Raji (cell line): ENCODE results near the gene DZIP1L.

Experiments used
- POLR2A ChIP-seq: IDR thresholded peaks from 2 replicates; pipeline ENCODE4 v1.6.1; 2011; ENCODE audit warnings: low read depth, low read length, control low read depth; ENCODE audit not compliant: insufficient read depth

Gene DZIP1L

DNA sequence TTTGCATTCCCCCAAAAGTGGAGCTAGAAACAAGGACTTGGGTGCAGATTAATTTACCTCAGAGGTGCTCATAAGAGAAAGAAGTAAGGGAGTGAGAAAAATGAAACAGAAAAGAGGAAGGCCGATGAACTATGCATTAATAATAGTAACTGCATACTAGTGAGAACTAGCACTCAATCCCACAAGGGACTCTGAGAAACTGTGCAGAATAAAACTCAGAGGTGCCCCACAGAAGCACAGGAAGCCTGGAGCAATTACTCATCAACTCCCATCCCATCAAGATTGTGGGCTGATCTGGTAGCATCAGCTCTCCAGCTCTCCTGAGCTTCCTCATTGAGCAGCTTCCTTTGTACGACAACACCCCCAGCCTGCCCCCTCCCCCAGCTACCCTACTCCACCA lies 54.6 kb downstream of the DZIP1L start:
- no peak for TF ChIP-seq POLR2A

DNA sequence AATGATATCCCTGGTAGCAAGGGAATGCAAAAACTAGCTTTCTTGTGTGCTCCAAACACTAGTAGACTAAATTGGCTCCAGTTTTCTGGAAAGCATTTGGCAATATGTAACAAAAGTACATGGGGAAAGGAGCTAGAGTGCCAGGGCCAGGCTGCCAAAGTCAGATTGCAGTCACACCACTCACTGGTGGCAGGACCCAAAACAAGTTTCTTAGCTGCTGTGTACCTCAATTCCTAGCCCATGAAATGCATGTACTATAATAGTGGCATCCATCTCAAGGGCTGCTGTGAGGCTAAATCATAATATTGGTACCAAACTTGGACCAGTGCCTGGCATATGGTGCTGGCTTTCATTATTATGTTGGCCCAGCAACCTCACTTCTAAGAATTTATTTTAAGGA lies 56.1 kb downstream of the DZIP1L start:
- no peak for TF ChIP-seq POLR2A

DNA sequence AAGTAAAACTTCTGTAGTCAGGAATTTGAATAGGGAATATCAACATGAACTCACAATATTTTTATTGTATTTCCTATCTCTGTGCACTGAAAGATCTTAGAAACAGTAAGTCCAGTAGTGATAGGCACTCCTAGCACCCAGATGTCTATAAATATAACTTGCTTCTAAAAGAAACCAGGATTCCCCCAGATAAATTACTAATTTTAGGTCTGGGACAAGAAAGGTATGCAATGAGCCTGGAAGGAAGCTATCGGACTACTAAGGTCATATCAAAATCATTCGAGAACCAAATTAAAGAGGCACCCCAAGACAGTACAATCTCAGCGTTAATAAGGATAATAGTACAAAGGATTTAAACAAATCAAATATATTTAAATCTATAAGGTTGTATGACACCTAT lies 58.0 kb downstream of the DZIP1L start:
- TF ChIP-seq POLR2A: no peak

DNA sequence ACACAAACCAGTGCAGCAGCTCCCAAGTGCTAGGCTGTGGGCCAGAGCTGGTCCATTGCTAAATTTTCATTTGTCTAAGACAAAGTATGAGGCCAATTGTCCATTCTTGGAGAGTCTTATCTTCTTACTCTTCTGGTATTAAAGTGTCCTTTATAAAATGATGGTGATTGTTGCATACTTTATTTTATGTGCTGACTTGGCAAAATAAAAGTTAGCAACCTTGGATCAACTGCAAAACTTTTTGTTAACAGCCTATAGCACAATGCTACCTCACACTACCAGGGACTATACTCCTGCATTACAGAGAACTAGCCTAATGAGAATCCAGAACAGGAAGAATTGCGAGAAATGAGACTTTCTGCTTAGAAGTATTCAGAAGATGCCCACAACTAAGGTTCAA lies 61.4 kb downstream of the DZIP1L start:
- TF ChIP-seq POLR2A: no peak

DNA sequence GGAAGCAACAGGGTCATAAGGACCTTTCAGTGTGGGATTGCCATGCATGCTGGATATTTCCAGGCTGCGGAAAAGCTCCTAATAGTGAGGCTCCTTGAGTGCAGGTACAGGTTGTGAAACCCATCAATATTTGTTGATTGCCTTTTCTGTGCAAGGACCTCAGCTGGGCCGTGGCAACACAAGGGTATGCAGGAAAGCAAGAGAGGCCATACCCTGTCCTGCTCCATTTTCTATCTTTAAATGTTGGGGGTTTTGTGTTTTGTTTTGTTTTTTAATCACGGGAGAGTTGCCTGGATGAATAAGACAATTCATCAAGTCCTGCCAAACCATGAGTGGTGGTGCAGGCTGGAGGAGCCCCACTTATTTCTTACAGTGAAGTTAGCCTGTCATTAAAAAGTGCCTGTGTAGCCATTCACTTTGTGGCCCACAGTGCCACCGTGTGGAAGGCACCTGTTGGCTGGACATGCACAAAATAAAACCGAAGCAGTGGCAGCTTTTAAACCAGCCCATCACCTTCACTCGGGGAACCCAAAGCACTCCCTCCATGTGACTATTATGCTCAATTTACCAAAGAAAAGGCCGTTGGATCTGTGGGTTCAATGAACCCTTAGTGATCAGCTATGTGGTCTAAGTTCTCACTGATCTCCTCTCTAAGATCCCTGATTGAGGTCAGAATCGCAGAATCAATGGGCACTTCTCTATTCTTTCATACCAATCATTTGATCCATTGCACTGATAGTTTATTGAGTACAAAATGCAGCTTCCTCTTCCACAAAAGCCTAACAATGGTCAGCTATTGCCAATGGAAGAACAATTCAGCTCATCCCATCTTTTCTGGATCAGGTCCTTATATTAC lies 63.2 kb downstream of the DZIP1L start:
- no peak for TF ChIP-seq POLR2A

DNA sequence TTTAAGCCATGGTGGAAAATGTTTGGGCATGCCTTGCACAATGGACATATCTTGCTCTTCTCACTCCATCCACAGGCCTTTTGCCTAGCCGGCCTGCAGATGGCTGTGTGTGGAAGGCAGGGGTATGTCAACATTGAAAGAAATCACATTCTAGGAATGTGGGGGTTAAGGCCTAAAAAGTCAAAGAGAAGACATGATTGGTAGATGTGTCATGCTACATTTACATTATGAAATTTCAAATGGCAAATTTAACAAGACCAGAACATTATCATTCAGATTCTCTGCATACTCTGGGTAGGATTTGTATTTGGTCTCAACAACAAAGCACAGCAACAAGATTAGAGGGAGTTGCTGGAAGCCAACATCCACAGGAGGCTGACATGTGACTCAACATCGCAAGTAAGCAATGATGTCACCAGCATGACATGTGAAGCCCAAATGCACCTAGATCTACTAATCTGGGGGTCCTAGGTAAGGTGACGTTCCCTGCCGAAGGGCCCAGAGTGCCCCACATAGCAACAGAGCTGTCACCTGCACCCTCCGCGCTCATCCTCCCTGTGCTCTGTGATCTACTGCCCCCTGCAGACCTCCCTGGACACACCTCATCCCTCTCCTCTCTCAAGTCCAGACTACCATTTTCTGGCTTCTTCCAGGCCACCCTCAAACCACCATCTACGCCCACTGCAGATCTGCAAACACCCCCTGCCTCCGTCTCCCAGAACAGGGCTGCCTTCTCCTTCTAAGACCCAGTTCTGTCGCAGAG lies 66.1 kb downstream of the DZIP1L start:
- no peak for TF ChIP-seq POLR2A

DNA sequence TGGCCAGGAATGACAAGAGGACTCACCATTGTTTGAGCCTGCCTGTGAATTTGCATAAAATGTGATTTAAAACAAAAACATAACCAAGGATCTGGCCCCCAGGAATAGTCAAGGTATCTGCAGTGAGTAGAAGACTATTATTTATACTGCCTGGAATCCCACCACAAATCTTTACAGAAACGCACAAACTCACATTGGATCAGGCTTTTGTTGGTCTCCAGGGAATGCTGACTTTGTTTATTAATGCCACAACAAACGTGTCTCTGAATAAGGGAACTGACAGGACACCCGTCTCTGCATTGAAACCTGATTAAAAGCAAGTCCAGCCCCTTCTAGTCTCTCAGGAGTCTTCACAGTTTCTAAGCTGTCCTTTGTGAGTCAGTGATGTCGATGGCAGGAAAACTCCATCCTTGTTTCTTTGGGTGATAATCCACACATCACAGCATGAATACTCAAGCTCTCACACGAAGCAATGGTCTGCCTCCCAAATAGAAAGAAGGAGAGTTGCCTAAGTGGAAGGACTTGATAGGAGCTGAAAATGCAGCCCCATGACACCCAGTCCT lies 67.7 kb downstream of the DZIP1L start:
- TF ChIP-seq POLR2A: no peak

DNA sequence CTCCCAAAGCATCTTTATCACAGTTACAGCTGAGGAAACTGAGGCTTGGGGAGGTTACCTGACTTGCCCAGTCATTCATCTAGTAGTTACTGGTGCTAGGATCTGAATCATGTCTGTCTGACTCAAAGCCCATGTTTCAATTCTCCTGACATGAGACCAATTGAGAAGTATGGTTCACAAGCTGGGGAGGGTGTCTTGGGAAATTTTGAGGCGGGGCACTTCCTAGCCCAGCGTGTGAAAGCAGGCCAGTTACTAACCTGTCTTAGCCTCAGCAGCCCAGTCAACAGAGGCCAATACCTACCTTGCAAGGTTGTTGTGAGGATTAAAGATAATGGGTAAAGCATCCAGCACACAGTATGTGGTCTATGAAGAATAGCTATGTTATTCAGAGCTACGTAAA lies 68.5 kb downstream of the DZIP1L start:
- no peak for TF ChIP-seq POLR2A

DNA sequence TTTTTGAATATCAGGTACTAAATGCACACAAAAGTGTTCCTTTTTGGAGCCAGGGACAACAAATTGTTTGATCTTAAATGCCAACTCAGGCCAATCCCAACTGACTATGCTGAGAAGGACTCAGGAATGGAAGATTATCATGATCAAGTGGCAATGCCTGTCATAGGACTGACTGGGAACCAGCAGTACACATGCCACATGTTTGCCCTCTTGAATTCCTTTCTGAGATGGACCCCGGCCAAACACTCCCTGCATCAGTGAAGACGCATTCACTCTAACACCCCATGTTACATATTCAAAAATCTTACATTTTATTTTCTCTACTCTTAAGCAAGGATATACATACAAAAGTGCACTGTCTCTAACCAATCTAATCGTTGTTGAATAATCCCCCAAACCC lies 69.3 kb downstream of the DZIP1L start:
- TF ChIP-seq POLR2A: no peak

DNA sequence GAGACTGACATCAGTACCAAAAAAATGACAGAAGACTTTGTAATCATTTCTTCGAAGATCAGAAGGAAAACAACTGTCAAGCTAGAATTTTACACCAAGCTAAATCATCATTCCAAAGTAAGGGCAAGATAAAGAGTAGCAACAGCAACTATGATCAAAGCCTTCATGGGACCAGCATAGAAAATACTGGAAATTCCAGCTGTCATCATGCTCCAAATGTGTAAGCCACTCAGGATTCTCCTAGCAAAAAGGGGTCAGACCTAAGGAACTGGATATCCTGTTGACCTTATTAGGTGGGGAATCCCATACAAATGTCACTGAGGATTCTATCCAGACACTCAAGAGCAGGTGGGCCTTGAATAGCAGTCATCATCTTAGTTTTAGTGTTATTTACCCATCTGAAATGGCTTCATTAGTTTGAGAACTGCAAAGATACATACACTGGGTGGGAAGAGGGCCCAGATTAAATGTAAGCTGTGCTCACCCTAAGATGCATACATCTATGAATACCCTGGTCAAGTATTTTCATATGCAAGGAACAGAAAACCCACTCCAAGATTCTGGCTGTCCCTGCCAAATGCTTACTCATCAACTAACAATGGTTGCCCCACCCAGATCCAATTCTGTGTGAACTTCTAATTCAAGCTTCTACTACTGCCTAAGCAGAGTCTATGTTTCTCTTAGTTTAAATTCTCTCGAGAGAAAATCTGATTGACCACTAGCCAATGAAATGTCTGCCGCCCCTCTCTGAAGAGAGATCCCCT lies 72.0 kb downstream of the DZIP1L start:
- TF ChIP-seq POLR2A: no peak

DNA sequence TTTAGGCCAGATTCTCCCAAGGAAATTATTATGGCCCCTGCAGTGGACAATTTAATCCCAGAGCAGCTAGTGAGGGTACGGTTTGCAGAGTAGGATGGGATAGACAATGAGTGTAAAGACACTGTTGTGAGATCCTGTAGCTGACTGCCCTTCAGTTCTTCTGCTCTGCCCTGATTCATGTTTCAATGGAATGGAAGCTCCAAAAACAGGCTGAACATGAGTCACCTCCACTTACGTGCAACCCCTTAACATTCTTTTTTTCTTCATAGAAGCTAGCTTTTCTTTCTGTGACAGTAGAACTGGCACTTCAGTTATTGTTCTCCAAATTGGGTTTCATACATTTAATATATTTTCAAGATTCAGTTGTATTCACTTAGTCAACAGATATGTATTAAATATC lies 73.4 kb downstream of the DZIP1L start:
- no peak for TF ChIP-seq POLR2A

DNA sequence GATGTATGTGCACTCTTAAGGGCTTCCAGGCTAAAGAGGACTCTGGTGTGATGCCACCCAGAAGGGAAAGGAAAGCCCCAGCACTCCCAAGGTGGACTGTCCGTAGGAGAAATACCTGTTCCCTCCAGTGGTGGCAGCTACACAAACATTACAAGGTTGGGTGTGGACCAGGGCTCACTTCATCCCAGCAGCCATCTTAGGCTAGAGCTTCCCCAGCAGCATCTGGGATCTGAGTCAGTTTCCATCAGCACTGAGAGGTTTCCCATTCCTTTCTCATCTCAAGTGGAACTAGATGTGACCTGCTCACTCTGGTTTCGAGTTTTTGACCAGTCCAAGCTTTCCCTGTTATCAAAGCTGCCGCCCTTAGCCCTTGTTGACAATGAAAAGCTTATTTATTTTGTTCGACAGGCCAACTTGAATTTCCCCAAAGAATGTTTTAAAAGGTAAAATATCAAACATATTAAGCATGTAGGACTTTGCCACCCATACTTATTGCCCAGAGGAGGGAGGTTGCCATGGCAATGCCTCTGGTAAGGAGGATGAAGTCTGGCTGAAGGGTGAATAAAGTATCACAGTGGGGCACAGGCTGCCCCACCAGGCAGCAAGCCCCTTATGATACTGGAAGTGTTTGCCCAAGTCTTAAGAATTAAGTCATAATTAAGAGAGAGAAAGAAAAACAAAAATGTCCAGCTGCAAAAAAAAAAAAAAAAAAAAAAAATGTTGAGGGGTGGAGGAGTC lies 76.5 kb downstream of the DZIP1L start:
- no peak for TF ChIP-seq POLR2A

DNA sequence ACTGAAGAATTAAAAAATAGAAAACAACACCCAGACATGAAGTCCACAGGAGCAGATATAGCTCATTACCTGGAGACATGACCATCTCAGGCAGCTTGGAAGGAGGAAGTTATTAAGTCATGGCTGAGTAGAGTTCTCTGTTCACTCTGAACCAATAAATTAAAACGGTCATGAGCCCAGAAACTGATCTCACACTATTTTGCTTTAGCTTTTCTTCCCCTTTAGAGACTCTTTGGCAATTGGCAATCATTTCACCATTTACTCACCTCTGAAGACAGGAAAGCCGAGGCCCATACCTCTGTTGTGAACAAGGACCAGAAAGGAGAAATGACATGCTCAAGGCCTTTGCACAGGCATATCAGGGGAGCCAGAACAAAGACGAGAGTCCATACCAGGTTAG lies 78.8 kb downstream of the DZIP1L start:
- TF ChIP-seq POLR2A: no peak

DNA sequence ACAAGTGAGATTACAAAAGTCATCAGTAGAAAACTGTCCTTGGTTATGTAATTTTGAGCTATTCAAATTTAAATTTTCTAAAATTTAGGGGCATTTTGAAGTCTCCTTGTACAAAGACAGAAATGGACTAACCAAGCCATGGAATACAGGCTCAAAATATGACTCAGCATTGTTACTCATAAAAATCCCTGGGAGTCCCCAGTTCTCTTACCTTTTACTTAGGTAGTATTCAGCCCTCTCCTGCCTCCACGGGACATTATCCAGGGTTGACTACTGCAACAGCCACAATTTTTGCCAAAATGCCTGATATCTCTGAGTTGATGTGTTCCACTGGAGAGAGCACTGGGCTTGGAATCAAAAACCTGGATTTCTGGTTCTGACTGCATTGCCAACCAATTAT lies 80.5 kb downstream of the DZIP1L start:
- TF ChIP-seq POLR2A: no peak
